Esophagus (tissue), 2 donors: Measurements from ENCODE around the gene SFXN3. TPM values are rescaled to one million over a fixed set of nuclear protein-coding genes. Genes with fewer than 3 reads are reported as not detected.

ENCODE experiments used
- H3K27ac ChIP-seq, 2 donors: one replicate each; pipeline ENCODE4 v1.5.1; 2013; ENCODE audit warnings: low read depth in 2 of 2, mild to moderate bottlenecking in 2 of 2, inconsistent platforms in 1 of 2, low read length in 1 of 2, moderate library complexity in 1 of 2
- H3K27me3 ChIP-seq, 2 donors: one replicate each; pipeline ENCODE4 v1.6.1; 2013; ENCODE audit warnings: low read length in 2 of 2, control low read depth in 1 of 2, mild to moderate bottlenecking in 1 of 2; ENCODE audit not compliant: insufficient read depth in 2 of 2, control insufficient read depth in 1 of 2
- H3K36me3 ChIP-seq, 2 donors: one replicate each; pipeline ENCODE4 v1.6.1; 2013; ENCODE audit warnings: low read length in 1 of 2; ENCODE audit not compliant: control insufficient read depth in 2 of 2, insufficient read depth in 2 of 2
- H3K4me1 ChIP-seq, 2 donors: one replicate each; pipeline ENCODE4 v1.6.1; 2013; ENCODE audit warnings: low read length in 1 of 2; ENCODE audit not compliant: control insufficient read depth in 2 of 2, insufficient read depth in 2 of 2
- H3K4me3 ChIP-seq, 2 donors: one replicate each; pipeline ENCODE4 v1.5.1; 2013; ENCODE audit warnings: low read length in 2 of 2, mild to moderate bottlenecking in 2 of 2, low read depth in 1 of 2, moderate library complexity in 1 of 2
- H3K9me3 ChIP-seq, 2 donors: one replicate each; pipeline ENCODE4 v1.6.1; 2013; ENCODE audit warnings: mild to moderate bottlenecking in 2 of 2, low read depth in 1 of 2, low read length in 1 of 2, moderate library complexity in 1 of 2; ENCODE audit not compliant: control insufficient read depth in 2 of 2, insufficient read depth in 1 of 2
- WGBS, 2 donors: extraction: QIAGEN DNeasy Blood & Tissue Kit; methylation state at CpG; one replicate each; pipeline ENCODE4 v1.1.7; 2013; 5-methylcytosine and 5-hydroxymethylcytosine counted together
- polyA plus RNA-seq, 2 donors: library from polyadenylated mRNA; stranded (reverse); fragments of 200-250 nt; gene quantifications; one replicate each; pipeline ENCODE4 v1.2.3, GENCODE V29; 2013
- donor health status: healthy with polysubstance abuse.
- donor health status: Bipolar disorder and iron deficiency.

Gene SFXN3
- polyA plus RNA-seq, 2 donors: 5.2 to 5.7 TPM

- no peaks in the 10 kb centered on the region for H3K27me3 ChIP-seq
- peaks cover 0 to 2% of the 10 kb centered on the region in 2 donors for H3K9me3 ChIP-seq
- H3K36me3 ChIP-seq: no peaks in the 10 kb centered on the region
- H3K4me3 ChIP-seq: no peak overlapping the region
- no peaks in the 10 kb centered on the region for H3K4me1 ChIP-seq
- no peak overlapping the region for H3K27ac ChIP-seq
- 92 to 94% methylated on average over 15 of the region's 15 CpGs for WGBS, 2 donors
Observed at GRCh38 chr10:101022967-101023705, 7.9 kb upstream of the SFXN3 start.

- 78 to 85% methylated on average over 10 of the region's 10 CpGs for WGBS, 2 donors
- Histone ChIP-seq H3K36me3 (no peaks in the 10 kb centered on the region), H3K4me1 (peaks cover 0 to 6% of the 10 kb centered on the region in 2 donors), H3K27me3 (no peaks in the 10 kb centered on the region), H3K27ac (no peak overlapping the region), H3K9me3 (no peaks in the 10 kb centered on the region), H3K4me3 (no peak overlapping the region)
Observed at GRCh38 chr10:101027106-101027720, 3.8 kb upstream of the SFXN3 start.

- Histone ChIP-seq H3K4me1 (peaks cover 3 to 11% of the 10 kb centered on the region in 2 donors), H3K36me3 (no peaks in the 10 kb centered on the region), H3K4me3 (no peak overlapping the region), H3K27ac (no peak overlapping the region), H3K27me3 (no peaks in the 10 kb centered on the region), H3K9me3 (no peaks in the 10 kb centered on the region)
- 73 to 74% methylated on average over 7 of the region's 7 CpGs for WGBS, 2 donors
Observed at GRCh38 chr10:101028446-101029337, 2.3 kb upstream of the SFXN3 start.

- 59 to 60% methylated on average over 26 to 27 of the region's 27 CpGs for WGBS, 2 donors
- peaks cover 3 to 11% of the 10 kb centered on the region in 2 donors for H3K4me1 ChIP-seq
- no peaks in the 10 kb centered on the region for H3K36me3 ChIP-seq
- H3K9me3 ChIP-seq: no peaks in the 10 kb centered on the region
- H3K27me3 ChIP-seq: no peaks in the 10 kb centered on the region
- H3K4me3 ChIP-seq: no peak overlapping the region
- H3K27ac ChIP-seq: no peak overlapping the region
Observed at GRCh38 chr10:101029520-101030295, 1.3 kb upstream of the SFXN3 start.

GRCh38 chr10:101030496-101031127, 422 bp upstream of the SFXN3 start:
- 9 to 10% methylated on average over 19 to 25 of the region's 25 CpGs for WGBS, 2 donors
- no peaks in the 10 kb centered on the region for H3K27me3 ChIP-seq
- H3K4me1 ChIP-seq: peaks cover 3 to 11% of the 10 kb centered on the region in 2 donors
- peaks cover 3 to 4% of the 10 kb centered on the region in 2 donors for H3K36me3 ChIP-seq
- peak overlapping the region in 1 of 2 donors; percentile 45 for H3K27ac ChIP-seq
- H3K9me3 ChIP-seq: no peaks in the 10 kb centered on the region
- H3K4me3 ChIP-seq: peak overlapping the region; percentile 63

- Histone ChIP-seq H3K9me3 (no peaks in the 10 kb centered on the region), H3K4me1 (peaks cover 3 to 11% of the 10 kb centered on the region in 2 donors), H3K27ac (peak overlapping the region; percentile 91 to 96), H3K27me3 (no peaks in the 10 kb centered on the region), H3K4me3 (peak overlapping the region; percentile 63), H3K36me3 (peaks cover 3 to 9% of the 10 kb centered on the region in 2 donors)
- 0 to 2% methylated on average over 44 to 47 of the region's 47 CpGs for WGBS, 2 donors
Observed at GRCh38 chr10:101031796-101032636, 982 bp downstream of the SFXN3 start.

GRCh38 chr10:101032637-101033224, 1.7 kb downstream of the SFXN3 start:
- Histone ChIP-seq H3K27ac (peak overlapping the region; percentile 91 to 96), H3K4me1 (peaks cover 3 to 11% of the 10 kb centered on the region in 2 donors), H3K4me3 (peak overlapping the region; percentile 63), H3K36me3 (peaks cover 5 to 13% of the 10 kb centered on the region in 2 donors), H3K9me3 (no peaks in the 10 kb centered on the region), H3K27me3 (no peaks in the 10 kb centered on the region)
- 6 to 7% methylated on average over 6 of the region's 6 CpGs for WGBS, 2 donors

- 58 to 73% methylated on average over 3 of the region's 3 CpGs for WGBS, 2 donors
Observed at GRCh38 chr10:101033276-101033675, 2.2 kb downstream of the SFXN3 start.

More at GRCh38 chr10:101033276-101033675, 2.2 kb downstream of the SFXN3 start:
- Histone ChIP-seq H3K36me3 (peaks cover 7 to 18% of the 10 kb centered on the region in 2 donors), H3K9me3 (no peaks in the 10 kb centered on the region), H3K27me3 (no peaks in the 10 kb centered on the region), H3K4me3 (no peak overlapping the region), H3K4me1 (peaks cover 3 to 11% of the 10 kb centered on the region in 2 donors), H3K27ac (no peak overlapping the region)
